NCI-H2081 (cell line): ENCODE measurements around the gene EID3.
A peak's percentile ranks its signal among the peaks of the same experiment; 100 is the strongest.
"Not testable (repeated sequence)": the region's sequence is repeated elsewhere in the genome, so short reads cannot be mapped to it uniquely, and the experiment has no call there.

Experiments used
- DNase-seq, 2 experiments: peaks; one replicate each; lab custom pipeline; 2025; lab: John Stamatoyannopoulos, UW

Gene EID3

GRCh38 chr12:104303538-104304151, at the start of gene EID3:
TSS of gene EID3 (plus strand) at chr12:104303739. CDS start at chr12:104303935, 196 bp downstream.
- DNase-seq = no peak

- DNase-seq = no peak
Observed at GRCh38 chr12:104257913-104258472, 45.5 kb upstream of the EID3 start.

GRCh38 chr12:104258476-104259067, 45.0 kb upstream of the EID3 start:
- no peak for DNase-seq

- no peak for DNase-seq
Observed at GRCh38 chr12:104263026-104263425, 40.5 kb upstream of the EID3 start.

- peak in 1 of 2 experiments; percentile 12 for DNase-seq
Observed at GRCh38 chr12:104263580-104264358, 39.8 kb upstream of the EID3 start.

- not testable (repeated sequence) for DNase-seq
Observed at GRCh38 chr12:104265436-104265835, 38.1 kb upstream of the EID3 start.

GRCh38 chr12:104272938-104273337, 30.6 kb upstream of the EID3 start:
- no peak for DNase-seq

GRCh38 chr12:104273503-104273902, 30.0 kb upstream of the EID3 start:
- no peak for DNase-seq

- no peak for DNase-seq
Observed at GRCh38 chr12:104274811-104275210, 28.7 kb upstream of the EID3 start.

GRCh38 chr12:104275689-104276088, 27.9 kb upstream of the EID3 start:
- peak in 1 of 2 experiments; percentile 51 for DNase-seq

- DNase-seq = peak in 1 of 2 experiments; percentile 56
Observed at GRCh38 chr12:104276273-104277131, 27.0 kb upstream of the EID3 start.

GRCh38 chr12:104279164-104279563, 24.4 kb upstream of the EID3 start:
- DNase-seq = no peak

- no peak for DNase-seq
Observed at GRCh38 chr12:104280111-104280510, 23.4 kb upstream of the EID3 start.

- no peak for DNase-seq
Observed at GRCh38 chr12:104280717-104281458, 22.7 kb upstream of the EID3 start.

GRCh38 chr12:104281636-104282035, 21.9 kb upstream of the EID3 start:
- DNase-seq = no peak

- DNase-seq = no peak
Observed at GRCh38 chr12:104282109-104282508, 21.4 kb upstream of the EID3 start.

GRCh38 chr12:104285740-104286515, 17.6 kb upstream of the EID3 start:
- peak in 1 of 2 experiments; percentile 29 for DNase-seq

GRCh38 chr12:104286516-104287482, 16.7 kb upstream of the EID3 start:
- DNase-seq = peak; percentile 94 to 99
